Glomerular visceral epithelial cell (primary cell): Measurements from ENCODE around the gene TEKT5.
"Not testable (repeated sequence)": the region's sequence is repeated elsewhere in the genome, so short reads cannot be mapped to it uniquely, and the experiment has no call there.

ENCODE experiments used
- DNase-seq: peaks from one replicate; pipeline ENCODE4 v3.0.0-alpha.2; 2016; ENCODE audit errors: extremely low spot score

Gene TEKT5

DNA sequence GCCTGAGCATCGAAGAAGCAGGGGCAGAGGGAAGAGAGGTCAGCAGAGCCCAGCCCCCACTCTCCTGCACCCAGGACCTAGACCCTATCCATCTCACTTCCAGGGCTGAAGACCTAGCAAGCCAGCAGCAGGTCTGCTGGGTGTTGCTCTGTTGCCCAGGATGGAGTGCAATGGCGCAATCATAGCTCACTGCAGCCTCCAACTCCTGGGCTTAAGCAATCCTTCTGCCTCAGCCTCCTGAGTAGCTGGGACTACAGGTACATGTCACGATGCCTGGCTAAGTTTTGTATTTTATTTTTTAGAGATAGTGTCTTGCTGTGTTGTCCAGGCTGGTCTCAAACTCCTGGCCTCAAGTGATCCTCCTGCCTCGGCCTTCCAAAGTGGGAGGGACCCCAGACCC is 61.3 kb downstream of the TEKT5 start:
- not testable (repeated sequence) for DNase-seq

DNA sequence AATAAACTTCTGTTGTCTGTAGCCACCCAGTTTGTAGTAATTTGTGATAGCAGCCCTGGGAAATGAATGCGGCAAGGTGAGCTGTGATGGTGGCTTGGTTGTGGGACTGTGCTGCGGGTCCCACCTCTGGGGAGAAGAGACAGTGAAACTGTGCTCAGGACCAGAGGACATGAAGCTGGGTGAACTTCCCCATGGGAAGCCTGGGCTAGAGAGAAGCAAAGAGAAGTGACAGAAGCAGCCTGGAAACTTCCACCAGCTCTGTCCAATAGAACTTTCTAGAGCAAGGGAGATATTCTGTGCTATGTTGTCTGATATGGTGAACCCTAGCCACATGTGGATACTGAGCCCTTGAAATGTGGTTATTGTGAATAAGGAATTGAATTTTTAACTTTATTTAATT is 62.8 kb downstream of the TEKT5 start:
- DNase-seq: no peak

DNA sequence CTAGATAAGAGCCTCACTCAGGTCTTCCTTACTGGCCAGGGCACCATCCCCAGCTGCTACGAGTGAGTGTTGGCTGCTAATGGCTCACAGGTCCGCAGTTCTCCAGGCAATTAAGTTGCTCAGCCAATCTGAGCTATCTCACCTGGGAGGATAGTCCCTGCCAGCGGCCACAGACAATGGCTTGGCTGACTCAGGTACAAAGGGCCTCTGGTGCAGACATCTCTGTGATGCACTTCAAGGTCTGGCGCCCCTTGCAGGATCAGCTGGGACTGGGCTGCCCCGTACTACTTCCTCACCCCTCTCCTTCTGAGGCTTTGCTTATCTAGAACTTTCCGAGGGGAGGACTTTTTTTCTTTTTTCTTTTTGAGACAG is 65.2 kb downstream of the TEKT5 start:
- no peak for DNase-seq

DNA sequence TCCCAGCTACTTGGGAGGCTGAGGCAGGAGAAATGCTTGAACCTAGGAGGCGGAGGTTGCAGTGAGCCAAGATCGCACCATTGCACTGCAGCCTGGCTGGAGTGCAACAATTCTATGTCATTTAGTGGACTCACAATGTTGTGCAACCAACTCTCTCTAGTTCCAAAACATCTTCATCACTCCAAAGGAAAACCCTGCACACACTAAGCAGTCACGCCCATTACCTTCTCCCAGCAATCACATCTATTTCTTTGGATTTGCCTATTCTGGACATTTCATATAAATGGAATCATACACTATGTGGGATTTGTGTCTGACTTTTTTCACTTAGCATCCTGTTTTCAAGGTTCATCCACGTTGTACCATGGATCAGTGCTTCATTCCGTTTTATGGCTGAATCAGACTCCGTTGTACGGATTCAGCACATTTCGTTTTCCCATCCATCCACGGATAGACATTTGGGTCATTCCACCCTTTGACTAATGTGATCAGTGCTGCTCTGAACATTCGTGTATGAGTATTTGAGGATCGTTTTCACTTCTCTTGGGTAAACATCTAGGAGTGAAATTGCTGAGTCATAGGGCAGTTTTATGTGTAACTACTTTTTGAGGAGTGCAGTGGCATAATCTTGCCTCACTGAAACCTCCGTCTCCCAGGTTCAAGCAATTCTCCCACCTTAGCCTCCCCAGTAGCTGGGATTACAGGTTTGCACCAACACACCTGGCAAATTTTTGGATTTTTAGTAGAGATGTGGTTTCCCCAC is 69.0 kb downstream of the TEKT5 start:
- DNase-seq: no peak

DNA sequence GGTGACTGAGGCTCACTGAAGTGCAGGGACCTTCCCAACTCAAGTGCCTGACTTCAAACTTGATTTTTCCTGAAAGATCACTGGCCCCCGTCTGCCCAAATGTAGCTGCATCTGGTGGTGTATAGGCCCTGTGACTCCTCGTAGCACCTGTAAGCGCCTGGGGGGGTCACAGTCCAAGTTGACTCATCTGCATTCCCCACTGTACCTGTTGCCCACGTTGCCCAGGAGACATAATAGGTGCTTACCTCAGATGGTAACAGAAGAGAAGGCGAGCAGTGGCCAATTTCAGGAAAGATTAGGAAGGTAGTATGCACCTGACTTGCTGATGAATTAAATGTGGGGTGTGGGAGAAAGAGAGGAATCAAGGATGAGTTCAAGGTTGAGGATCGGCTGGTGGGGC is 70.2 kb downstream of the TEKT5 start:
- no peak for DNase-seq

DNA sequence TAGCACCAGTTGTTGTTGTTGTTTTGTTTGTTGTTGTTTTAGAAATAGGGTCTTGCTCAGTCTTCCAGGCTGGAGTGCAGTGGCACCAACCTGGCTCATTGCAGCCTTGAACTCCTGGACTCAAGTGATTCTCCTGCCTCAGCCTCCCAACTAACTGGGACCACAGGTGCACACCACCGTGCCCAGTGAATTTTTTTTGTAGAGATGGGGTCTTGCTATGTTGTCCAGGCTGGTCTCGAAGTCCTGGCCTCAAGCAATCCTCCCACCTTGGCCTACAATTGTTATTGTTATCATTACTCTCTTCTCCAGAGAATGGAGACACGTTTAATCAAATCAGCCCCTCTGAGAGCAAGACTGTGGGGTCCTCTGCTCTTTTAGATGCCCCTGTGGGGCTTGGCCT is 71.7 kb downstream of the TEKT5 start:
- no peak for DNase-seq

DNA sequence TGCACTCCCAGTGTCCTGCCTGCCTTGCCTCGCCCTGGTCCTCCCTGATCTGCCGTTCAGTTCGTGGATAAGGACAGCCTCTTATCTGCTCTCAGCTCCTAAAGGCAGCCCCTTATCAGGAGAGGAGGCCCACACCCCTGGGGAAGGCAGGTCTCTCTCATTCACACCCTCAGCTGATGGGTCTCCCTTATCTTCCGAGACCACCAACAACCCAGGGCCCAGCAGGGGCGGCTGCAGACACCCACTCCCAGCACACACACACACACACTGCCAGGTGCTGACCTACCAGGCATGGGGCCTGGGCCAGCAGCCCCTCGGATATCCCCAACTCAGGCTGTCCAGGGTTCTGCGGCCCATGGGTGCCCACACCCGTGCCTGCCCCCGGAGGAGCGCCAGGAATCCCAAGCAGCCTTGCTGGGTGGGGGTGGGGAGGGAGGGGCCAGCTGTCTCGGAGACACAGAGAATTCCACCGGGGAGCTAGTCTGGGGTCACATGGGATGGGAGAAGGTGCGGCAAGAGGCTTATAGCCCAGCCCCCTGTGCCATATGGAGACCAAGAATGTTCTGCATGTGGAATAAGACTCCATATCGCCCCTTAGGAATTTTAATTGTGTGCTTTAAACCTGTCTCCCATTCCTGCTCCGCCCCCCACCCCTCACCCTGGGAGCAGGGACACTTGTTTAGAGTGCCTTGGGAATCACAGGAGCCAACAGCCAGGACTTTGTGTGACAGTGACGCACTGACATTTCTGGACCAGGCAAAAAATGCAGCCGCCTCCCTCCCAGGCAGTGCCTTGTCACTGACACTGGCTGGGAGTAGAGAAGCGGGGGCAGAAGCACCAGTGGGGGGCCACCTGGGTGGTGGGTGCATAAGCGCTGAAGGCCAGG is 72.5 kb downstream of the TEKT5 start:
- no peak for DNase-seq

DNA sequence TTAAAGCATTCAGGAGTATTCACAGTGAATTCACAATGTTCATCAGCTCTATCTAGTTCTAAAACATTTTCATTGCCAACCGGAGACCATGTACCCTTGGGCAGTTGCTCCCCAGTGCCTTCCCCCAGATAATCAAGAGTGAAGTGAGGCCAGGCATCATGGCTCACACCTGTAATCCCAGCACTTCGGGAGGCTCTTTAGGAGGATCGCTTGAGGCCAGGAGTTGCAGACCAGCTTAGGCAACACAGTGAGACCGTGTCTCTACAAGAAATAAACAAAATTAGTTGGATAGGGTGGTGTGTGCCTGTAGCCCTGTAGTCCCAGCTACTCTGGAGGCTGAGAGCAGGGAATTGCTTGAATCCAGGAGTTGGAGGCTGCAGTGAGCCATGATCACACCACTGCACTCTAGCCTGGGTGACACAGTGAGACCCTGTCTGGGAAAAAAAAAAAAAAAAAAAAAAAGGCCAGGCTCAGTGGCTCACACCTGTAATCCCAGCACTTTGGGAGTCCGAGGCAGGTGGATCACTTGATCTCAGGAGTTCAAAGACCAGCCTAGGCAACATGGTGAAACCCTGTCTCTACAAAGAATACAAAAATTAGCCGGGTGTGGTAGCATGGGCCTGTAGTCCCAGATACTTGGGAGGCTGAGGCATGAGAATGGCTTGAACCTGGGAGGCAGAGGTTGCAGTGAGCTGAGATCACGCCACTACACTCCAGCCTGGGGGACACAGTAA is 73.3 kb downstream of the TEKT5 start:
- not testable (repeated sequence) for DNase-seq

DNA sequence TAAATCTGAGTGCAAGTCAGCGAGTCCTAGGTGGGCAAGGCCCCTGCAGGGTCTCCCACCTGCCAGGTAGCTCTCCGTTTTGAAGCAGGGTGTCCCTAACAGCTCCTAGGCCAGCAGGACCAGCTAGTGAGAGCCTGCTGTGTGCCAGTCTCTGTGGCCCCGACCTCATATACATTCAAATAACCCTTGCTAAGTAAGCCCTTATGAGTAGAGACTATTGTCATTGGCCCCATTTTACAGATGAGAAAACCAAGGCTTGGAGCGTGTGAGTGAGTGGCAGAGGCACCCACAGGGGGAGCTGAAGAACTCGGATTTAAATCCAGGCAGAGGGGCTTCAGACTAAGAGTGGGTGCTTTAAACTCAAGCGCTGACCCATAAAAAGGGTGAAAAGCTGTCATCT is 74.6 kb downstream of the TEKT5 start:
- no peak for DNase-seq

DNA sequence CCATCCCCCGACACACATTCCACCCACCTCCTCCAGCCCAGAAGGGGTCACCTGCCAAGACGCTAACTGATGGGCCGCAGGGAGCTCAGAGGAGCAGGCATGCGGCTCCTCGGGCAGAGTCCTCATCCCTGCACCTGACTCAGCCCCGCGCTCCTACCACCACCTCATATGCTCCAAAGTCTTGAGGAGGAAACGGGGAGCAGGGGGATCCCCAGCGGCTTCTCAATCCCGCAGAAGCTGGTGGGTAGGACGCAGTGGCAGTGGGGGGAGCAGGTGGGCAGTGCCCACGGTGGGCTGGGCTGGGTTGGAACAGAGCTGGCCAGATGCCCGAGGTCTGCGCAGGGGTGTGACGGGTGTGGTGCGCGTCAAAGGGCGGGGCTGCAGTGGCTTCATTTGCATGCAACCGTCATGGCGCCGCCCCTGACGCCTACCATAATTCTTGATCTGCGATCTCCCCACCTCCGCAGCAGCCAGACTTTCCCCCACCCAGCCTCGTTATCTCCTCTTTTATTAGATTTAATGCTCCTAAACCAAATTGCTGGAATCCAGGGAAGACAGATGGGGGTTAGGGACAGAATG is 75.4 kb downstream of the TEKT5 start:
- DNase-seq: no peak

DNA sequence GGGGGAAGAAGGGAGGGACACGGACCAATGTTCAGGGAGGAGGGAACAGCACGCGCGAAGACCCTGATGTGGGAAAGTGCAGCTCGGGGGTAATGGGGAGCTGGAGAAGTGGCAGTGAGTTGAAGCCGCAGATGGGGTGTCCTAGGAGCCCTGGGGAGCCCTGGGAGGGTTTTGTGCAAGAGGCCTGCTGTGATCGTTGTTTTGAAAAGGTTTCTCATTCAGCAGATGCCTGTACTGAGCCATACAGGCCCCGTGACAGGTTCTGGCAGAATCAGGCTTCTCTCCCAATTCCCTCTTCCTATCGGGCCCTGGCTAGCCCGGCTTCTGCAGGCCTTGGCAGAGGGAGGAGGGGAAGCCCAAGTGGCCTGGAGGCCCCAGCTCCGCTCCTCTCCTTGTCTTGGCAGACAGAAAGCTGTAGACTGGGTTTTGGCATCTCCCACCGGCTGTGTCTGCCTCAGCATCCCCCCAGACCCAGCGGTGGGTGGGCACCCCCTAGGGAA is 76.0 kb downstream of the TEKT5 start:
- DNase-seq: no peak

DNA sequence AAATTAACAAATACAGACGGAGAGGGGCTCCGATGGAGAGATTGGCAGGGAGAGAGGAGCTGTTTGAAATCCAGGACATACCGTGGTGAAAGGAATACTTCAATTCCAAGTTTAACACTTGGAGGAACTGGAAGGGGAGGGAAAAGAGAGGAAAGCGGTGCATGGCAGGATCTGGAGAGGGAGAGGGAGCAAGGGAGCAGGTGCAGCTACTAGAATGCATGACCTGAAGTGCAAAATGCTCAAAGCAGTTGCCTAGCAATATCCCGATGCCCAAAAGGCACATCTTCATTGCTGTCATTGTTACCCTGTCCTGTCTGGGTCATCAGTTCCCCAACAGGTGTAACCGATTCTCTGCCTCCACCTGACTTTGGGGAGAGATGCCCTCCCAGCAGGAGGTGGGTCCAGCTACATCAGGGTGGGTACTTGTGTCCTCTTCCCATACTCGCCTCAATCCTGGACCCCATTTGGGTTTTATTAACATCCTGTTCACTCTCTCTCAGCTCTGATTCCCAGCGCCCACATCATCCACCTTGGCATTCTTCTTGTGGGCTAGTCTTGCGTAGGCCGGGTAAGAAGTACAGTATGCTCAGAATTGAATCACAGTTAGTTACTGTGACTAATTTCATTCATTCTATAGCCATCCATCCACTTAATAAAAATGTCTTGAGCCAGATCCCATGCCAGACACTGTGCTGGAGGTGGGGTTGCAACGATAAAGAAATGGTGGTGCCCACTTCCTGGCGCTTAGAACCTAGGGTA is 76.9 kb downstream of the TEKT5 start:
- no peak for DNase-seq

DNA sequence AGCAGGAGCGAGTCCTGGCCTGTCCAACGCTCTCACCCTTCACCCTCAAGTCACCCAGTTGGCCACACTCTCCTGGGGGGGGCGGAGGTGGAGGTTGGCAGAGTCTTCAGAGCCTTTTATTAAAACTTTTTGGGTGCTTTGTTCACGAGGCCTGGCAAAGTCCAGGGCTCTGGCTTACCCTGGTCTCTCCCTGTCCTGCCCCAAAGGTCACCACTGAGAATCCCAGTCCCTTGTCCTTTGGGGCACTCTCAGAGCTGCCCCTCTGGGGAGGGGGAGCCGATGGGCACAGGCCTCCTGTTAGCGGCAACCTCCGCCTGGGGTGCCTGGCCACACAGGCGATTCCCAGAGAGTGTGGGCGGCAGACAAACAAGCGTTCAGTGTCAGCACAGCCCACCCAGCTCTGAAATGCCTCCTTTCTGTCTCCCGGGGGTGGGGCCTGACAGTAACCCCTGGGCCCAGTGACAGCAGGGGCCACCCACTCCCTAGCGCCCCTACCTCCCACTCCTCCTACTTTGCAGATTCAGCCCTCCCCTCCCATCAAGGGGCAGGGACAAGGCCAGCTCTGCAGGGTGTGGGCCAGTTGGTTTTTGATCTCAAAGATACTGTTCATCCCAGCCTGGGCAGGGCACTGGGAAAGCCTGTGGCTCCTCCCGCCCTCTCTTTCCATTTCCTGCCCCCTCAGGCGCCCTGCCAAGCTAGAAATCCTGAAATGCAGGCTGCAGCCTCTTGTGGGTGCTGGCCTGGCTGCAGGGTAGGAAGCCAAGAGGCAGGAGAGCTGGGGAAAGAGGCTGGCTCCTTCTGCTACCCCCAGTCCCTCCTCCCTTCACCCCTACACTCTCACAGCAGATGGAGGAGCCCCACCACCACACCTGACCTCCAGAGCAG is 77.7 kb downstream of the TEKT5 start:
- no peak for DNase-seq

DNA sequence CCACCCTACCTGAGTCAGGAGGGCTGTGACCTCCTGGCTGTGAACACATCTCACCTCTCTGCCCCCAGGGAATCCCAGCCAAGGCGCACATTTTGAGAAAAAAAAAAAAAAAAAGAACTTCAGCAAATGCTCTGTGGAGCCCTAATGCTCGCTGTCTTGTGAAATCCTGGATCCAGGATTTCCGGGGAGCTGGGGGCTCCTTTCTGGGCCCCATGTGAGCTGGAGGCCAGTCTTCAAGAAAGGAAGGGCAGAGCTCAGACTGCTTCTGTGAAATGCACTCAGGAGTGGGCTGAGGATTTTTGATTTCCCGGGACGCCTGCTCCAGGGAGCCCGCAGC is 78.3 kb downstream of the TEKT5 start:
- DNase-seq: no peak

DNA sequence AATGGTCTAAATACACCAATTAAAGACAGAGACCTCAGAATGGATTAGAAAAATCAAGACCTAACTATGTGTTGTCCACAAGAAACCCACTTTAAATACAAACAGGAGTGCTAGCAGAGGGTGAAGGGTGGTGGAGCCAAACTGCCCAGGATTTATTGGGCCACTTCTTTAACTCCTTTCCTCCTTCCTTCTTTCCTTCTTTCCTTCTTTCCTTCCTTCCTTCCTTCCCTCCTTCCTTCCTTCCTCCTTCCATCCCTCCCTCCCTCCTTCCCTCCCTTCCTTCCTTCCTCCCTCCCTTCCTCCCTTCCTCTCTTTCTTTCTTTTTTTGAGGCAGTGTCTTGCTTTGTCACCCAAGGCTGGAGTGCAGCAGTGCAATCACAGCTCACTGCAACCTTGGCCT is 80.0 kb downstream of the TEKT5 start:
- no peak for DNase-seq

DNA sequence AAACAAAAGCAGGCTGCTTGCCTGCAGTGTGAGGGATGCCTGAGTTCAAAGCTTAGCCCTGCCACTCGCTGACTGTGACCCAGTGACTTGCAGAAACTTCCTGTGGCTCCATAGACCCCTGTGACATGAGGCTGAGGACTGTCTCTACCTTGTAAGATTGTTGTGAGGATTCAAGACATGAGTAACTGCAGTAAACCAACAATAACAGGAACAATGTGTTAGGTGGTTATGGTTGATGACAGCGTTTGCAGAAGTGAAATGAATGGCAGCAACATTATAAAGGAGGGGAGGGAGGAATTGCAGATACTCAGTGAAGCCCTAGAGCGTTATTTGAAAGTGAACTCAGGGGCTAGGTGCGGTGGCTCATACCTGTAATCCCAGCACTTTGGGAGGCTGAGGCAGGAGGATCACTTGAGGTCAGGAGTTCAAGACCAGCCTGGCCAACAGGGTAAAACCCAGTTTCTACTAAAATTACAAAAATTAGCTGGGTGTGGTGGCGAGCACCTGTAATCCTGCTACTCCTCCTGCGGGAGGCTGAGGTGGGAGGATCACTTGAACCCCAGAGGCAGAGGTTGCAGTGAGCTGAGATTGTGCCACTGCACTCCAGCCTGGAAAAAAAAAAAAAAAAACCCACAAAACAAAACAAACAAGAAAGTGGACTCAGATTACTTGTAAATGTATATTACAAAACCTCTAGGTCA is 80.8 kb downstream of the TEKT5 start:
- DNase-seq: no peak

DNA sequence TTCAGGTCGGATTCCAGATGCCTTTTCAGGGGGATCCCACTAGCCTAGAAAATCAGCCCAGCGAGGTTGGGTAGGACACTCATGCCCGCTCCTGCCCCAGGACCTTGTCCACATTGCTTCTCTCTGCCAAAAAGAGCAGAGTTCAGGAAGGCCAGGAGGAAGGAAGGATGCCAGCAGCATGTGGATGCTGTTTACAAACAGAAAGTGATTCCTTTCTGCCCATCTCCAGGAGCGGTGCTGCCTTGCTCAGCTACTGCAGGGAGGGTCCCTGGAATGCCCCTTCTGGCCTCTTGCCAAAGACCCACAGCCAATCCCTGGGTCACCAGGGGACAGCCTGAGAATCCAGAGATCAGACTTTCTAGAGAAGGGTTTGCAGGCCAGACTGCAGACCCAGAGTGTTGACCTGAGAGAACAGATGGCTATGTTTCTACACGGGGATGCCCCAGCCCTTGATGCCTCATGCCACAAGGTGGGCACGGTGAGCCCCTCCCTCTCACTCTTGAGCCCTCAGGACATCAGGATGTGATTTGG is 82.0 kb downstream of the TEKT5 start:
- no peak for DNase-seq

DNA sequence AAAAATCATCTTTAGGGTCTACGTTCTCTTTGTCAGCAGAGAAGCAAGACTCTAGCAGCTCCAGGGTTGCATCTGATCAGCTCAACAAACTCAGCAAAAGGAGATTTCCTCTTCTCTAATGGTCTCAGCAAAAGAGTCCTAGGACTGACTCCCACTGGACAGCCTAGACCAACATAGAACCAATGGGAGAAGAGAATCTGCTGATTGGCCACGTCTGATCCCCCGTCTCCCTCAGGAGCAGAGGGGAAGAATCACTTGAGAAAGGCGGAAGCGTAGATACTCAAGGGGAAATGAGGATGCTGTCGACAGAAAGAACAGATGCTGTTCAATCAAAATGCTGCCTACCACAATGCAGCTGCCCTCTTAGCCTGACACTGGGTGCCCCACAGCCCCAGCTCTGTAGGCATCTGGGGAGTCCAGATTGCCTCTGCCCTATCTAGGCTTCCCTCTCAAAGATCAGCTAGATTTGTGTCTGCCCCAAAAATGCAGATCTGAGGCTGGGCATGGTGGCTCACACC is 82.8 kb downstream of the TEKT5 start:
- DNase-seq: no peak

DNA sequence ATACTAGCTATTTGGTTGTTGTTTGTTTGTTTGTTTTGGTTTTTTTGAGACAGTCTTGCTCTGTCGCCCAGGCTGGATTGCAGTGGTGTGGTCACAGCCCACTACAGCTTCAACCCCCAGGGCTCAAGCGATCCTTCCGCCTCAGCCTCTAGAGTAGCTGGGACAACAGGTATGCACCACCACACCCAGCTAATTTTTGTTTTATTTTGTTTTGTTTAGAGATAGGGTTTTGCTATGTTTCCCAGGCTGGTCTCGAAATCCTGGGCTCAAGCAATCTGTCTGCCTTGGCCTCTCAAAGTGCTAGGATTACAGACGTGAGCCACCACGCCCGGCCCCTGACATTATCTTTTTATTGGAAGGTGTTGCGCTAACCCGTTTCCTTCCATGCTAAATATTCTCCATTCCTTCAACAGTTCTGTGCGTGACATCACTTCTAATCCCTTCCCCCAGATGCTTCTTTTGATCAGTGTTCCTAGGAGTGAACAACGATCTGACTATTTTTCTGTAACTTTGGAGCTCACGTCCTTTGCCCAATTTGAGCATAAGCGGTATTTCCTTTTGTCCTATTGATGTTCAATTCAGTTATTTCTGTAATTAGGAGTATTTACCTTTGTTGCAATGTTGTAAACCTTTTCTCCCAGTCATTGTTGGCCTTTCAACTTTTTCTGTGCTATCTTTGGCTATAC is 84.1 kb downstream of the TEKT5 start:
- no peak for DNase-seq
